Vagina (tissue), 2 donors: Measurements from ENCODE around the gene TESPA1.

ENCODE experiments used
- POLR2A ChIP-seq, 2 donors: fragments of 450-650 bp; IDR thresholded peaks; one replicate each; pipeline ENCODE4 v1.6.1; 2017; ENCODE audit warnings: antibody characterized with exemption in 2 of 2, mild to moderate bottlenecking in 2 of 2, moderate library complexity in 2 of 2
- POLR2AphosphoS5 ChIP-seq, 2 donors: sonication (generic); formaldehyde crosslinking; IDR thresholded peaks; one replicate each; pipeline ENCODE4 v1.9.0; 2017; ENCODE audit warnings: antibody characterized with exemption in 2 of 2, mild to moderate bottlenecking in 2 of 2, low read depth in 1 of 2; ENCODE audit not compliant: insufficient read depth in 1 of 2
- TF ChIP-seq, protein P1 (sequence below), 3 experiments: fragments of 450-650 bp in 2 of 3; fragments of 200-600 bp in 1 of 3; sonication (generic) in 1 of 3; IDR thresholded peaks; one replicate each; pipeline ENCODE4 v1.5.1; 2017 to 2019; ENCODE audit warnings: antibody characterized with exemption in 3 of 3, mild to moderate bottlenecking in 2 of 3, moderate library complexity in 2 of 3

GRCh38 chr12:54945082-54945481 lies 39.5 kb downstream of the TESPA1 start:
- TF ChIP-seq, protein P1, sequence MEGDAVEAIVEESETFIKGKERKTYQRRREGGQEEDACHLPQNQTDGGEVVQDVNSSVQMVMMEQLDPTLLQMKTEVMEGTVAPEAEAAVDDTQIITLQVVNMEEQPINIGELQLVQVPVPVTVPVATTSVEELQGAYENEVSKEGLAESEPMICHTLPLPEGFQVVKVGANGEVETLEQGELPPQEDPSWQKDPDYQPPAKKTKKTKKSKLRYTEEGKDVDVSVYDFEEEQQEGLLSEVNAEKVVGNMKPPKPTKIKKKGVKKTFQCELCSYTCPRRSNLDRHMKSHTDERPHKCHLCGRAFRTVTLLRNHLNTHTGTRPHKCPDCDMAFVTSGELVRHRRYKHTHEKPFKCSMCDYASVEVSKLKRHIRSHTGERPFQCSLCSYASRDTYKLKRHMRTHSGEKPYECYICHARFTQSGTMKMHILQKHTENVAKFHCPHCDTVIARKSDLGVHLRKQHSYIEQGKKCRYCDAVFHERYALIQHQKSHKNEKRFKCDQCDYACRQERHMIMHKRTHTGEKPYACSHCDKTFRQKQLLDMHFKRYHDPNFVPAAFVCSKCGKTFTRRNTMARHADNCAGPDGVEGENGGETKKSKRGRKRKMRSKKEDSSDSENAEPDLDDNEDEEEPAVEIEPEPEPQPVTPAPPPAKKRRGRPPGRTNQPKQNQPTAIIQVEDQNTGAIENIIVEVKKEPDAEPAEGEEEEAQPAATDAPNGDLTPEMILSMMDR (IDR thresholded peaks at IDR 0.05): no peak
- TF ChIP-seq POLR2A (IDR thresholded peaks at IDR 0.05) (no peak), POLR2AphosphoS5 (IDR thresholded peaks at IDR 0.05; ENCODE audit: insufficient read depth in 1 of 2, low read depth in 1 of 2) (no peak)
